Measurements from ENCODE around the gene DNAJC18. TPM values are rescaled to one million over a fixed set of nuclear protein-coding genes. Genes with fewer than 3 reads are reported as not detected.
A peak's percentile ranks its signal among the peaks of the same experiment; 100 is the strongest.

The DNAJC18 gene
- polyA plus RNA-seq, 1 experiment: 17.7 TPM

DNA sequence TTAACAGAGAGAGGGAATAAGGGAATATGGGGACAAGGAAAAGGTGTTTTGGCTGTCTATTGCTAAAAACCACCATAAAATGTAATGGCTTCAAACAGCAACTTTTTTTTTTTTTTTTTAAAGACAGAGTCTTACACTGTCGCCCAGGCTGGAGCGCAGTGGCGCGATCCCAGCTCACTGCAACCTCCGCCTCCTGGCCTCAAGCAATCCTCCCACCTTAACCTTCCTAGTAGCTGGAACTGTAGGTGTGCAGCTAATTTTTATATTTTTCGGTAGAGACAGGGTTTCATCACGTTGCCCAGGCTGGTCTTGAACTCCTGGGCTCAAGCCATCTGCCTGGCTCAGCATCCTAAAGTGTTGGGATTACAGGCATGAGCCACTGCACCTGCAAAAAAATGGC is 31.1 kb downstream of the DNAJC18 start:
- ChIA-PET CTCF (interaction anchor here (1.2 kb wide), 1 partner anchor 14 kb away, joined by 4 read pairs; no protein-coding TSS in a partner anchor), POLR2A (no interaction called here)
- TF ChIP-seq, protein P1, sequence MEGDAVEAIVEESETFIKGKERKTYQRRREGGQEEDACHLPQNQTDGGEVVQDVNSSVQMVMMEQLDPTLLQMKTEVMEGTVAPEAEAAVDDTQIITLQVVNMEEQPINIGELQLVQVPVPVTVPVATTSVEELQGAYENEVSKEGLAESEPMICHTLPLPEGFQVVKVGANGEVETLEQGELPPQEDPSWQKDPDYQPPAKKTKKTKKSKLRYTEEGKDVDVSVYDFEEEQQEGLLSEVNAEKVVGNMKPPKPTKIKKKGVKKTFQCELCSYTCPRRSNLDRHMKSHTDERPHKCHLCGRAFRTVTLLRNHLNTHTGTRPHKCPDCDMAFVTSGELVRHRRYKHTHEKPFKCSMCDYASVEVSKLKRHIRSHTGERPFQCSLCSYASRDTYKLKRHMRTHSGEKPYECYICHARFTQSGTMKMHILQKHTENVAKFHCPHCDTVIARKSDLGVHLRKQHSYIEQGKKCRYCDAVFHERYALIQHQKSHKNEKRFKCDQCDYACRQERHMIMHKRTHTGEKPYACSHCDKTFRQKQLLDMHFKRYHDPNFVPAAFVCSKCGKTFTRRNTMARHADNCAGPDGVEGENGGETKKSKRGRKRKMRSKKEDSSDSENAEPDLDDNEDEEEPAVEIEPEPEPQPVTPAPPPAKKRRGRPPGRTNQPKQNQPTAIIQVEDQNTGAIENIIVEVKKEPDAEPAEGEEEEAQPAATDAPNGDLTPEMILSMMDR (IDR thresholded peaks at IDR 0.05; ENCODE audit: low read depth, low read length): no peak
- no peak for DNase-seq (ENCODE audit: low read depth, low spot score)
- no peak overlapping the region for H3K27ac ChIP-seq (ENCODE audit: low read depth, low read length)
- no peaks in the 10 kb centered on the region for H3K9me3 ChIP-seq (ENCODE audit: control insufficient read depth, insufficient read depth, low read length)
- no peaks in the 10 kb centered on the region for H3K27me3 ChIP-seq (ENCODE audit: control insufficient read depth, insufficient read depth, low read length)
- H3K4me3 ChIP-seq (ENCODE audit: low read depth, low read length): no peak overlapping the region

DNA sequence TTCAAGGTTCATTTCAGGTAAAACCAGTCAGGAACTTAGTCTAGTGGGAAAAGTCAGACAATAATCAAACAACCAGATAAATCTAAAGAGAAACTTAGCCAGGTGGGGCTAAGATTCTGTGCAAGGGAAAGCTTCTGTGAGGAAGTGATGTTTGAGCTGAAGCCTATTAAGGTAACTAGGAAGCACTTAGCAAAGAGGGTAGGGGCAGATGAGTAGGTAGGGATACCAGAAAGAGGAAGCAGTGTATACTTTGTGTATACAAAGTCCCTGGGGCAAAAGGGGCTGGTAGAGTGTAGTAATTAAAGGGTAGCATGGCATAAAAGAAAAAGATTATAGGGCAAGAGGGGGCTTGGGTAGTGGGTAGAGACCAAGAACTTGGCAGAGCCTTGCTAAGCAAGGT is 31.8 kb downstream of the DNAJC18 start:
- CTCF ChIA-PET: interaction anchor here (1.2 kb wide), 1 partner anchor 15 kb away, joined by 4 read pairs; no protein-coding TSS in a partner anchor
- POLR2A ChIA-PET: no interaction called here
- Histone ChIP-seq H3K27ac (ENCODE audit: low read depth, low read length) (no peak overlapping the region), H3K27me3 (ENCODE audit: control insufficient read depth, insufficient read depth, low read length) (no peaks in the 10 kb centered on the region), H3K4me3 (ENCODE audit: low read depth, low read length) (no peak overlapping the region), H3K9me3 (ENCODE audit: control insufficient read depth, insufficient read depth, low read length) (no peaks in the 10 kb centered on the region)
- TF ChIP-seq, protein P1 (IDR thresholded peaks at IDR 0.05; ENCODE audit: low read depth, low read length): no peak
- DNase-seq (ENCODE audit: low read depth, low spot score): no peak

DNA sequence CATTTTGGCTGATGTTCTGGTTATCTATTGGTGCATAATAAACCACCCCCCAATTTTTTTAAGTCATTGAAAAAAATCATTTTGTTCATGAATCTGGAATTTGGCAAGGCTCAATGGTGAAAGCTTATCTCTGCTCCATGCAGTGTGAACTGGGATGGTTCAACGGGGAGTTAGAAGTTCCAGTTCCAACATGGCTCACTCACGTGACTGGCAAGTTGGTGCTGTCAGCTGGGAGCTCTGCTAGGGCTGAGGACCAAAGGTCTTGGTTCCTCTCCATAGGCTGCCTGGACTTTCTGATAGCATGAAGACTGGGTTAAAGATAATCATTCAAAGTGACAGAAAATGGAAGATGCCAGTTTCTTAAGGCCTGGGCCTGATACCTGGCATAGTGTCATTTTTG is 32.4 kb downstream of the DNAJC18 start:
- Histone ChIP-seq H3K9me3 (ENCODE audit: control insufficient read depth, insufficient read depth, low read length) (no peaks in the 10 kb centered on the region), H3K4me3 (ENCODE audit: low read depth, low read length) (no peak overlapping the region), H3K27me3 (ENCODE audit: control insufficient read depth, insufficient read depth, low read length) (no peaks in the 10 kb centered on the region), H3K27ac (ENCODE audit: low read depth, low read length) (no peak overlapping the region)
- CTCF ChIA-PET: interaction anchor here (0.5 kb wide), 1 partner anchor 108 kb away, joined by 4 read pairs; no protein-coding TSS in a partner anchor
- TF ChIP-seq, protein P1 (IDR thresholded peaks at IDR 0.05; ENCODE audit: low read depth, low read length): no peak
- POLR2A ChIA-PET: no interaction called here
- DNase-seq (ENCODE audit: low read depth, low spot score): no peak

DNA sequence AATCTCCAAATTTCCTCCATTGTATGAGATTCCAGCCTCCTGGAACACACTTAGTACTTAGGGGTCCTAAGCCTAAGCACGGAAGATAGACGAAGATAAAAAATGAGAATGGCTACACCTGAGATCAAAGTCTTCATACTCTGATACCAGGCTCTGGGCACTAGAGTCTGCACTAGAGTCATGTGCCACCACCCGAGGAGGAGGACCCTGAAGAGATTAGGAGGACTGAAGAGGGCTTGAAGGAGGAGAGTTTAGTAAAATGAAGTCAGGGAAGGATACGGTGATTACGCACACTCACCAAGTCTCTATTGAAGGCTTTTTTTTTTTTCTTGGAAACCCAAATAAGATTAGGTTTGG is 34.9 kb downstream of the DNAJC18 start:
- ChIA-PET CTCF (interaction anchor here (1.3 to 1.8 kb wide), 2 partner anchors 11 to 19 kb away, joined by 3 to 6 read pairs; no protein-coding TSS in a partner anchor), POLR2A (interaction anchor here (1.3 kb wide), 1 partner anchor 62 kb away, joined by 3 read pairs; the partner anchor contains the start of gene PAIP2)
- H3K27ac ChIP-seq (ENCODE audit: low read depth, low read length): peak overlapping the region; percentile 97
- H3K9me3 ChIP-seq (ENCODE audit: control insufficient read depth, insufficient read depth, low read length): no peaks in the 10 kb centered on the region
- TF ChIP-seq, protein P1 (IDR thresholded peaks at IDR 0.05; ENCODE audit: low read depth, low read length): no peak
- no peaks in the 10 kb centered on the region for H3K27me3 ChIP-seq (ENCODE audit: control insufficient read depth, insufficient read depth, low read length)
- H3K4me3 ChIP-seq (ENCODE audit: low read depth, low read length): peak overlapping the region; percentile 33; the same call in 1 of the 2 replicates
- no peak for DNase-seq (ENCODE audit: low read depth, low spot score)

DNA sequence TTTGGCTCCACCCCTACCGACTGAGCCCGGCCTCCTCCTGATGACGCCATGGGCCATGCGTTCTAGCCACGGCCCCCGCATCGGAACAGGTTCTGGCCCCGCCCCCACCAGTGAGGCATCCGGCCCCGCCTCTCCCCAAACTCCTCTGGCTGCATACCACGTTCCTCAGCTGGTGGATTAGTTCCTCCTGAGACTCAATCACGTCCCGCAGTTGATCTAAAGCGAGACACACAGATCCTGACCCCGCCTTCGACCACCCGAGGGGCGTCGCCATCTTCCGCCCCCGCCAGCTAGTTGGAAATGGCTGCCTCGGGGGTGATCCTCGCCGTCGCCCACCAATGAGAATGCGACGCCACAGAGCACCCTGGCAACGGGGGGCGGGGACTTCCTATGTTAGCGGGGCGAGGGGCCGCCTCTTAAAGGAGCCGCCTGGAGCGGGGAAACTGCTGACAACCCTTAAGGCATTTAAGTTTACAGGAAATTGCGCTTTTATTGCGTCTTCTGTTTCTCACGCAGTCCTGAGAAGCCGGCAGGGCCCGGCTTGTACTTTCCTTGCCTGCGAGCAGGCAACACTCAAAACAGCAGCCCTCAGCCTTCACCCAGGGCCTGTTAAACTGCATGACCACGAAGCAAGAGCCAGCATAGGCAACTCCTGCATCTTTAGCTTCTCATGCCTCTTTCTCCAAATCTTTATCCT is 35.4 kb downstream of the DNAJC18 start, which contains the start of gene SPATA24:
Gene SPATA24 (minus strand): TSS at position 303 of the 697 bp plus-strand sequence. CDS start 29 bp downstream, at position 274.
- CTCF ChIA-PET: interaction anchor here (0.7 to 1.8 kb wide), 3 partner anchors 10 to 62 kb away, joined by 3 to 6 read pairs (median 3); no protein-coding TSS in a partner anchor
- Histone ChIP-seq H3K4me3 (ENCODE audit: low read depth, low read length) (peak within 1 kb of the TSS; percentile 71), H3K27ac (ENCODE audit: low read depth, low read length) (peak within 1 kb of the TSS; percentile 97), H3K27me3 (ENCODE audit: control insufficient read depth, insufficient read depth, low read length) (no peaks in the 10 kb centered on the region), H3K9me3 (ENCODE audit: control insufficient read depth, insufficient read depth, low read length) (no peaks in the 10 kb centered on the region)
- DNase-seq (ENCODE audit: low read depth, low spot score): peak; percentile 93
- POLR2A ChIA-PET: interaction anchor here (0.7 to 1.3 kb wide), 2 partner anchors 62 to 111 kb away, joined by 3 to 6 read pairs; partner anchors contain the start of genes MATR3 and PAIP2
- TF ChIP-seq, protein P1 (IDR thresholded peaks at IDR 0.05; ENCODE audit: low read depth, low read length): no peak
